MM.1S (cell line): ENCODE data around the gene CAV3.

Experiments
- DNase-seq: peaks from one replicate; pipeline ENCODE4 v3.0.0-alpha.2; 2015
- H2AFZ ChIP-seq: fragments of 300-600 bp; sonication (generic); 2 replicates; pipeline ENCODE4 v1.6.0; 2016; ENCODE audit warnings: antibody characterized with exemption, low read length
- H3F3A ChIP-seq: fragments of 300-600 bp; sonication (generic); 2 replicates; pipeline ENCODE4 v1.6.1; 2016; ENCODE audit warnings: mild to moderate bottlenecking, antibody characterized with exemption, low read length, moderate library complexity, mixed read lengths; ENCODE audit not compliant: insufficient read depth
- H3K27ac ChIP-seq: fragments of 300-600 bp; sonication (generic); 2 replicates; pipeline ENCODE4 v1.5.1; 2016; ENCODE audit warnings: mild to moderate bottlenecking, low read length
- H3K27me3 ChIP-seq: fragments of 300-600 bp; sonication (generic); replicated peaks from 2 replicates; pipeline ENCODE4 v1.6.0; 2016; ENCODE audit warnings: low read length; ENCODE audit not compliant: insufficient read depth
- H3K36me3 ChIP-seq: fragments of 300-600 bp; sonication (generic); replicated peaks from 2 replicates; pipeline ENCODE4 v1.6.1; 2016; ENCODE audit warnings: mild to moderate bottlenecking, low read length, mixed read lengths; ENCODE audit not compliant: insufficient read depth
- H3K4me1 ChIP-seq: fragments of 300-600 bp; sonication (generic); 2 replicates; pipeline ENCODE4 v1.6.1; 2016; ENCODE audit warnings: low read length, mixed read lengths
- H3K4me2 ChIP-seq: fragments of 300-600 bp; sonication (generic); 2 replicates; pipeline ENCODE4 v1.6.0; 2016; ENCODE audit warnings: low read depth, low read length
- H3K4me3 ChIP-seq: fragments of 300-600 bp; sonication (generic); 2 replicates; pipeline ENCODE4 v1.5.1; 2016; ENCODE audit warnings: low read length, mixed read lengths
- H3K79me2 ChIP-seq: fragments of 300-600 bp; sonication (generic); 2 replicates; pipeline ENCODE4 v1.6.1; 2016; ENCODE audit warnings: mixed run types, low read length, mixed read lengths
- H3K9ac ChIP-seq: fragments of 300-600 bp; sonication (generic); 2 replicates; pipeline ENCODE4 v1.6.1; 2016; ENCODE audit warnings: low read length, mixed read lengths
- H3K9me2 ChIP-seq: fragments of 300-600 bp; sonication (generic); replicated peaks from 2 replicates; pipeline ENCODE4 v1.6.1; 2016; ENCODE audit warnings: mild to moderate bottlenecking, low read length, mixed read lengths; ENCODE audit not compliant: insufficient read depth
- H3K9me3 ChIP-seq: fragments of 300-600 bp; sonication (generic); replicated peaks from 2 replicates; pipeline ENCODE4 v1.6.1; 2016; ENCODE audit warnings: mild to moderate bottlenecking, low read length, mixed read lengths; ENCODE audit not compliant: insufficient read depth
- H4K20me1 ChIP-seq: fragments of 300-600 bp; sonication (generic); 2 replicates; pipeline ENCODE4 v1.6.1; 2016; ENCODE audit warnings: mild to moderate bottlenecking, low read length, moderate library complexity, mixed read lengths; ENCODE audit not compliant: insufficient read depth
- EZH2 ChIP-seq: fragments of 300-600 bp; sonication (generic); optimal IDR thresholded peaks from 2 replicates; pipeline ENCODE3; 2017; ENCODE audit warnings: low read depth, mild to moderate bottlenecking, antibody characterized with exemption, low read length, mixed read lengths
- EZH2phosphoT487 ChIP-seq: fragments of 300-600 bp; sonication (generic); IDR thresholded peaks from 2 replicates; pipeline ENCODE4 v1.6.1; 2018; ENCODE audit warnings: antibody characterized with exemption, low read length
- TF ChIP-seq, protein P1 (sequence below): fragments of 300-600 bp; sonication (generic); IDR thresholded peaks from 2 replicates; pipeline ENCODE4 v1.5.1; 2016; ENCODE audit warnings: antibody characterized with exemption, low read length, mixed read lengths

Gene CAV3

DNA sequence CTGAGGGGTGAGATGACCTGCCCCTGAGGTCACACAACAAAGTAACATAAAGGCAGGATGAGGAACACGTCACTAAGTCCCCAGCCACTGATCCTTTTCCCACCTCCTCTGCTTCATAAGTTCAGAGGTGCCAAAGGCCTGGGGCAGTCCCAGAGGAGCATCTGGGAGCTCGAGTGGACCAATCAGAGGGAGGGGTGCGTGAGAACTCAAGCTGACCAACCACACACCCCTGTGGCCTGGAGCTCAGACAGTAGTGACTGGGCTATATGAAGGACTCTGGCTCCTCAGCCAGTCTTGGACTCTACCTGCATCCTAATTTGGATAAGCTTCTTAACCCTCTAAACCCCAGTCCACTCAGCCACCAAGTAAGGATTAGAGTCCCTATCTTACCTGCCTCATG is 28.0 kb upstream of the CAV3 start:
- Histone ChIP-seq H3K36me3 (no peaks in the 10 kb centered on the region), H3K27ac (no peak overlapping the region), H3K9me3 (no peaks in the 10 kb centered on the region), H2AFZ (no peak overlapping the region), H3K9ac (no peak overlapping the region), H4K20me1 (no peaks in the 10 kb centered on the region), H3K4me2 (no peak overlapping the region), H3K4me3 (no peak overlapping the region), H3K9me2 (no peaks in the 10 kb centered on the region), H3K79me2 (no peaks in the 10 kb centered on the region), H3F3A (no peaks in the 10 kb centered on the region), H3K4me1 (no peaks in the 10 kb centered on the region), H3K27me3 (no peaks in the 10 kb centered on the region)
- no peak for DNase-seq
- no peak for TF ChIP-seq EZH2
- TF ChIP-seq, protein P1, sequence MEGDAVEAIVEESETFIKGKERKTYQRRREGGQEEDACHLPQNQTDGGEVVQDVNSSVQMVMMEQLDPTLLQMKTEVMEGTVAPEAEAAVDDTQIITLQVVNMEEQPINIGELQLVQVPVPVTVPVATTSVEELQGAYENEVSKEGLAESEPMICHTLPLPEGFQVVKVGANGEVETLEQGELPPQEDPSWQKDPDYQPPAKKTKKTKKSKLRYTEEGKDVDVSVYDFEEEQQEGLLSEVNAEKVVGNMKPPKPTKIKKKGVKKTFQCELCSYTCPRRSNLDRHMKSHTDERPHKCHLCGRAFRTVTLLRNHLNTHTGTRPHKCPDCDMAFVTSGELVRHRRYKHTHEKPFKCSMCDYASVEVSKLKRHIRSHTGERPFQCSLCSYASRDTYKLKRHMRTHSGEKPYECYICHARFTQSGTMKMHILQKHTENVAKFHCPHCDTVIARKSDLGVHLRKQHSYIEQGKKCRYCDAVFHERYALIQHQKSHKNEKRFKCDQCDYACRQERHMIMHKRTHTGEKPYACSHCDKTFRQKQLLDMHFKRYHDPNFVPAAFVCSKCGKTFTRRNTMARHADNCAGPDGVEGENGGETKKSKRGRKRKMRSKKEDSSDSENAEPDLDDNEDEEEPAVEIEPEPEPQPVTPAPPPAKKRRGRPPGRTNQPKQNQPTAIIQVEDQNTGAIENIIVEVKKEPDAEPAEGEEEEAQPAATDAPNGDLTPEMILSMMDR = no peak
- no peak for TF ChIP-seq EZH2phosphoT487

DNA sequence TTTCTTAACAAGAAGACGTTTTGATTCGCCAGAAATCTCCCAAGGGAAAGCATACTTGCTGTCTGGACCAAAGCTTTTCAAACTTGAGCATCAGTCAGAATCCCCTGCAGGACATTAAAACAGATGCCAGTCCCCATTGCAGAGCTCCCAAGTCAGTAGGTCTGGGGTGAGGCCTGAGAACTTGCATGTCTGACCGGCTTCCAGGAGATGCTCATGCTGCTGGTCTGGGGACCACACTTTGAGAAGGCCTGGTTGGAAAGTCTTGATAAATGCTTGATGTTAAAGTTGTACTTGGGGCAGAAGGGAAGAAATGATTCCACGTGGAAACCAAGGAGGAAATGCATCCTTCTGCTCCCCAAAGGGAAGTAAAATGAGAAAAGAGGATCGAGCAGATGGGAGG is 24.3 kb upstream of the CAV3 start:
- H3K27me3 ChIP-seq = no peaks in the 10 kb centered on the region
- no peaks in the 10 kb centered on the region for H3K9me2 ChIP-seq
- no peak for DNase-seq
- TF ChIP-seq, protein P1 = no peak
- TF ChIP-seq EZH2 = no peak
- no peak for TF ChIP-seq EZH2phosphoT487
- no peaks in the 10 kb centered on the region for H3K4me1 ChIP-seq
- no peak overlapping the region for H3K27ac ChIP-seq
- H3F3A ChIP-seq = no peaks in the 10 kb centered on the region
- H3K79me2 ChIP-seq = no peaks in the 10 kb centered on the region
- H3K36me3 ChIP-seq = no peaks in the 10 kb centered on the region
- no peaks in the 10 kb centered on the region for H3K9me3 ChIP-seq
- no peak overlapping the region for H3K9ac ChIP-seq
- H3K4me3 ChIP-seq = no peak overlapping the region
- no peak overlapping the region for H2AFZ ChIP-seq
- no peaks in the 10 kb centered on the region for H4K20me1 ChIP-seq
- H3K4me2 ChIP-seq = no peak overlapping the region

DNA sequence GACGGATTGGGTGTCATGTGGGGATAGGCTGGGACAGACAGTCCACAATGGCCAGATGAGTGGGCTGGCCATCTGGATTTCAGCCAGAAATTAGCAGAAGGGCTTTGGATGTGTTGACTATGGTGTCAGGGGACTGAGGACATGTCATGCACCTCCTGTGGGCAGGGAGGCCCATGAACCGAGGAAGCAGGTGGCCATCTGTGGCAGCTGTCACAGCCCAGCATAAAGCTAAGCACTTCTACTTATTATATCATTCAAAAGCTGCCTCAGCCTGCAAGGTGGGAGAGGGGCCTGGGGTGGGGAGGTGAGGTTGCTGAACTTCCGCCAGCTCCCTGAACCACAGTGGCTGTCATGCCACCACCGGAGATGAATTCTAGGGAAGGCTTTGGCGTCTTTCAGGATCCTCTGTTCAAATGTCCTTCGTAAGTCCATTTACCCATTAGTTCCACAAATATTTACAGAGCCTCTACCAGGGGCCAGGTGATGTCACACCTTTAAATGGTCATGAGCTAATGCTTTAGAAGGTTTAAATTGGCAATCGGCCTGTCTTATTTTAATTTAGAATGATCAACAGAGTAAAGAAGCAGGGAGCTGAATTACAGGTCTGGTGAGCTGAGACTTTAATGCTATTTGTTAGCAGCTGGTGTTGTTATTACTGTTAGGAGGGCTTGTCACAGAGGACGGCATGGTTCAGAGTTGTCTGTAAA is 23.6 kb upstream of the CAV3 start:
- Histone ChIP-seq H3K27ac (no peak overlapping the region), H3K4me1 (no peaks in the 10 kb centered on the region), H2AFZ (no peak overlapping the region), H3F3A (no peaks in the 10 kb centered on the region), H3K9ac (no peak overlapping the region), H3K27me3 (no peaks in the 10 kb centered on the region), H3K4me2 (no peak overlapping the region), H3K4me3 (no peak overlapping the region), H3K79me2 (no peaks in the 10 kb centered on the region), H4K20me1 (no peaks in the 10 kb centered on the region), H3K36me3 (no peaks in the 10 kb centered on the region), H3K9me3 (no peaks in the 10 kb centered on the region), H3K9me2 (no peaks in the 10 kb centered on the region)
- DNase-seq = no peak
- no peak for TF ChIP-seq EZH2
- TF ChIP-seq, protein P1 = no peak
- TF ChIP-seq EZH2phosphoT487 = no peak
